GM23248 (cell line): ENCODE data around the gene FBXW7. TPM values are rescaled to one million over a fixed set of nuclear protein-coding genes. Genes with fewer than 3 reads are reported as not detected.

ENCODE experiments used
- DNase-seq: peaks from one replicate; pipeline ENCODE4 v3.0.0-alpha.2; 2015
- H2AFZ ChIP-seq: fragments of 200-600 bp; sonication (generic); 2 replicates; pipeline ENCODE4 v1.6.1; 2016; ENCODE audit warnings: antibody characterized with exemption
- H3F3A ChIP-seq: fragments of 200-600 bp; sonication (generic); 2 replicates; pipeline ENCODE4 v1.6.1; 2016; ENCODE audit warnings: mild to moderate bottlenecking, antibody characterized with exemption, mixed run types; ENCODE audit not compliant: insufficient read depth
- H3K27ac ChIP-seq: fragments of 200-600 bp; sonication (generic); 2 replicates; pipeline ENCODE4 v1.5.1; 2016; ENCODE audit warnings: mild to moderate bottlenecking
- H3K27me3 ChIP-seq: fragments of 200-600 bp; sonication (generic); replicated peaks from 2 replicates; pipeline ENCODE4 v1.6.1; 2016; ENCODE audit warnings: mild to moderate bottlenecking; ENCODE audit not compliant: insufficient read depth
- H3K36me3 ChIP-seq: fragments of 200-600 bp; sonication (generic); 2 replicates; pipeline ENCODE4 v1.6.1; 2016; ENCODE audit warnings: low read depth, mild to moderate bottlenecking
- H3K4me1 ChIP-seq: fragments of 200-600 bp; sonication (generic); 2 replicates; pipeline ENCODE4 v1.6.1; 2016; ENCODE audit warnings: mild to moderate bottlenecking; ENCODE audit not compliant: insufficient read depth
- H3K4me2 ChIP-seq: fragments of 200-600 bp; sonication (generic); one replicate; pipeline ENCODE4 v1.6.1; 2016; ENCODE audit warnings: mild to moderate bottlenecking; ENCODE audit not compliant: unreplicated experiment
- H3K4me3 ChIP-seq: fragments of 200-600 bp; sonication (generic); 2 replicates; pipeline ENCODE4 v1.5.1; 2016; ENCODE audit warnings: mild to moderate bottlenecking
- H3K79me2 ChIP-seq: fragments of 200-600 bp; sonication (generic); 2 replicates; pipeline ENCODE4 v1.6.1; 2016; ENCODE audit warnings: mild to moderate bottlenecking; ENCODE audit not compliant: insufficient read depth
- H3K9ac ChIP-seq: fragments of 200-600 bp; sonication (generic); 2 replicates; pipeline ENCODE4 v1.6.1; 2016; ENCODE audit warnings: mild to moderate bottlenecking
- H3K9me2 ChIP-seq: fragments of 200-600 bp; sonication (generic); 2 replicates; pipeline ENCODE4 v1.6.1; 2016; ENCODE audit warnings: mixed run types, mild to moderate bottlenecking, moderate library complexity; ENCODE audit not compliant: insufficient read depth
- H3K9me3 ChIP-seq: fragments of 200-600 bp; sonication (generic); one replicate; pipeline ENCODE4 v1.6.1; 2017; ENCODE audit warnings: low read depth
- H4K20me1 ChIP-seq: fragments of 200-600 bp; sonication (generic); 2 replicates; pipeline ENCODE4 v1.6.0; 2016; ENCODE audit not compliant: insufficient read depth
- EZH2 ChIP-seq: fragments of 200-600 bp; sonication (generic); IDR thresholded peaks from 2 replicates; pipeline ENCODE4 v1.6.1; 2018; ENCODE audit warnings: antibody characterized with exemption, mild to moderate bottlenecking; ENCODE audit not compliant: insufficient read depth, poor library complexity, severe bottlenecking
- EZH2phosphoT487 ChIP-seq: fragments of 200-600 bp; sonication (generic); IDR thresholded peaks from 2 replicates; pipeline ENCODE4 v1.6.1; 2018; ENCODE audit warnings: antibody characterized with exemption, moderate library complexity, mild to moderate bottlenecking, low read depth; ENCODE audit not compliant: insufficient read depth
- WGBS, 2 experiments: methylation state at CpG; one replicate each; pipeline ENCODE4 v1.1.6; 2015 to 2017; ENCODE audit warnings: low lambda C conversion rate in 2 of 2, low coverage in 1 of 2; ENCODE audit errors: missing lambda C conversion rate in 2 of 2; 5-methylcytosine and 5-hydroxymethylcytosine counted together
- in situ Hi-C: fragments of 300-500 bp; cut with MboI; formaldehyde crosslinking; loops from 2 replicates; pipeline ENCODE4 v1.15.0; 2020
- polyA plus RNA-seq: library from polyadenylated mRNA; unstranded; fragments of >200 nt; fragmentation: Nextera tagmentation; extraction: Ambion mirVana; gene quantifications from 2 replicates; pipeline ENCODE4 v1.2.1, GENCODE V29; 2016
- total RNA-seq: library from RNA; depleted of rRNA; stranded (reverse); fragments of >200 nt; shearing (Covaris generic); gene quantifications from 2 replicates; pipeline ENCODE4 v1.2.3, GENCODE V29; 2014

Gene FBXW7
- total and polyA plus RNA-seq, 2 experiments from 2014 or later = 8.8 to 29.0 TPM

- H3K4me3 ChIP-seq = no peak overlapping the region
- TF ChIP-seq EZH2phosphoT487 (no peak), EZH2 (no peak)
- H4K20me1 ChIP-seq = no peaks in the 10 kb centered on the region
- no peak overlapping the region for H3K27ac ChIP-seq
- H2AFZ ChIP-seq = no peak overlapping the region
- peaks cover 34% of the 10 kb centered on the region for H3F3A ChIP-seq
- H3K4me2 ChIP-seq = no peak overlapping the region
- DNase-seq = no peak
- in situ Hi-C loops = loop anchor here (25.0 kb wide), 1 partner anchor 1252 kb away; no protein-coding TSS in a partner anchor
- no peaks in the 10 kb centered on the region for H3K9me3 ChIP-seq
- H3K4me1 ChIP-seq = peaks cover 29% of the 10 kb centered on the region
- H3K27me3 ChIP-seq = no peaks in the 10 kb centered on the region
- H3K36me3 ChIP-seq = no peaks in the 10 kb centered on the region
- H3K79me2 ChIP-seq = peaks cover 6% of the 10 kb centered on the region
- WGBS, 2 experiments = 56 to 58% methylated on average over 1 of the region's 1 CpG
- no peaks in the 10 kb centered on the region for H3K9me2 ChIP-seq
- no peak overlapping the region for H3K9ac ChIP-seq
These were observed 171.5 kb downstream of the FBXW7 start for GRCh38 chr4:152364383-152364782.

- no peak for TF ChIP-seq EZH2phosphoT487
These were observed 172.0 kb downstream of the FBXW7 start for GRCh38 chr4:152363904-152364303.

GRCh38 chr4:152363086-152363485 lies 172.8 kb downstream of the FBXW7 start:
- Histone ChIP-seq H3K36me3 (no peaks in the 10 kb centered on the region), H3K4me3 (no peak overlapping the region), H3K9me2 (no peaks in the 10 kb centered on the region), H3K27me3 (no peaks in the 10 kb centered on the region), H3K4me1 (peaks cover 33% of the 10 kb centered on the region), H3F3A (peaks cover 35% of the 10 kb centered on the region), H2AFZ (no peak overlapping the region), H3K9ac (no peak overlapping the region), H4K20me1 (no peaks in the 10 kb centered on the region), H3K79me2 (peaks cover 19% of the 10 kb centered on the region), H3K4me2 (peak overlapping the region; percentile 59), H3K9me3 (no peaks in the 10 kb centered on the region), H3K27ac (peak overlapping the region; percentile 64)
- in situ Hi-C loops = loop anchor here (25.0 kb wide), 1 partner anchor 1251 kb away; no protein-coding TSS in a partner anchor
- TF ChIP-seq EZH2phosphoT487 (no peak), EZH2 (no peak)
- DNase-seq = peak; percentile 78

More at GRCh38 chr4:152363904-152364303, 172.0 kb downstream of the FBXW7 start:
- H3K27ac ChIP-seq = no peak overlapping the region
- no peak overlapping the region for H3K4me2 ChIP-seq
- WGBS, 2 experiments = 91 to 92% methylated on average over 2 of the region's 2 CpGs
- H3K9me3 ChIP-seq = no peaks in the 10 kb centered on the region
- peaks cover 29% of the 10 kb centered on the region for H3K4me1 ChIP-seq
- no peaks in the 10 kb centered on the region for H3K36me3 ChIP-seq
- H3K79me2 ChIP-seq = peaks cover 11% of the 10 kb centered on the region
- no peak overlapping the region for H3K4me3 ChIP-seq
- H3F3A ChIP-seq = peaks cover 34% of the 10 kb centered on the region
- no peaks in the 10 kb centered on the region for H3K27me3 ChIP-seq
- no peaks in the 10 kb centered on the region for H3K9me2 ChIP-seq
- no peak overlapping the region for H3K9ac ChIP-seq
- in situ Hi-C loops = loop anchor here (25.0 kb wide), 1 partner anchor 1252 kb away; no protein-coding TSS in a partner anchor
- H4K20me1 ChIP-seq = no peaks in the 10 kb centered on the region
- no peak overlapping the region for H2AFZ ChIP-seq
- DNase-seq = no peak

- DNase-seq = peak; percentile 72
- H3K36me3 ChIP-seq = no peaks in the 10 kb centered on the region
- no peak overlapping the region for H3K4me3 ChIP-seq
- no peaks in the 10 kb centered on the region for H3K27me3 ChIP-seq
- no peak overlapping the region for H3K9ac ChIP-seq
- H2AFZ ChIP-seq = no peak overlapping the region
- peaks cover 54% of the 10 kb centered on the region for H3F3A ChIP-seq
- no peaks in the 10 kb centered on the region for H3K9me2 ChIP-seq
- H3K4me1 ChIP-seq = peaks cover 63% of the 10 kb centered on the region
- no peaks in the 10 kb centered on the region for H3K9me3 ChIP-seq
- H3K79me2 ChIP-seq = peaks cover 24% of the 10 kb centered on the region
- no peaks in the 10 kb centered on the region for H4K20me1 ChIP-seq
- no peak for TF ChIP-seq EZH2phosphoT487
- no peak for TF ChIP-seq EZH2
- H3K27ac ChIP-seq = no peak overlapping the region
- in situ Hi-C loops = loop anchor here (25.0 kb wide), 1 partner anchor 1248 kb away; no protein-coding TSS in a partner anchor
- H3K4me2 ChIP-seq = peak overlapping the region; percentile 35
- WGBS, 2 experiments = 100% methylated on average over 1 of the region's 1 CpG
These were observed 175.9 kb downstream of the FBXW7 start for GRCh38 chr4:152360045-152360410.
